Fibroblast of gingiva (primary cell): ENCODE data around the gene ARSB.
"Not testable (repeated sequence)": the region's sequence is repeated elsewhere in the genome, so short reads cannot be mapped to it uniquely, and the experiment has no call there.

Source experiments
- DNase-seq: peaks from one replicate; pipeline ENCODE4 v3.0.0-alpha.2; 2011; ENCODE audit warnings: low read depth

Gene ARSB

DNA sequence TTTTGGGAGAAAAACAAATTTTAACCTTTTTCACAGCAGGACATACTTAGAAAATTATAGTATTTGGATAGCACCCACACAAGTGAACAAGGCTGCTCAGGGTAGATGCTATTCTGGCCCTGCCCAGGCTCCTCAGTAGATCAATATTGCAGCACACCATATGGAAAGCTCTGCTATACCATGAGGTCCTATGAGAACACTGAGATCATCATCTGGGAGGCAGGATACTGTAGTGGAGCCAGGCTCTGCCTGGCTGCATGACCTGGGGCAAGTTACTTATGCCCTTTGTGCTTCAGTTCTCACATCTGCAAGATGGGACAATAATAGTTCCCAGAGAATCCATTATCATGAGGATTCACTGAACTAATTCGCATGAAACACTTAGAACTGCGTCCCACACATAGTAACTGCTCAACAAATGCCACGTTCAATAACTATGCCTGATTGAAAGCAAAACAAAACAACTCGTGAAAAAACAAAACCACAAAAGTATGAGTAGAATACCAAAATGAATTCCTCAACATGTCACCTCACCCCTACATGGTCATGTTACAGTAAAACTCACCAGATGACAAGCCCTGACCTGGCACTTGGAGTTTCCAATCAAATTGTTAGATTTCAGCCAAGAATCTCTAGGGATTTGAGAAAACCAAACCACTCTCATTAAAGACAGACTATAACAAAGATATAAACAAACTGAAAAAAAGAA is 31.9 kb downstream of the ARSB start:
- peak; percentile 50 for DNase-seq

DNA sequence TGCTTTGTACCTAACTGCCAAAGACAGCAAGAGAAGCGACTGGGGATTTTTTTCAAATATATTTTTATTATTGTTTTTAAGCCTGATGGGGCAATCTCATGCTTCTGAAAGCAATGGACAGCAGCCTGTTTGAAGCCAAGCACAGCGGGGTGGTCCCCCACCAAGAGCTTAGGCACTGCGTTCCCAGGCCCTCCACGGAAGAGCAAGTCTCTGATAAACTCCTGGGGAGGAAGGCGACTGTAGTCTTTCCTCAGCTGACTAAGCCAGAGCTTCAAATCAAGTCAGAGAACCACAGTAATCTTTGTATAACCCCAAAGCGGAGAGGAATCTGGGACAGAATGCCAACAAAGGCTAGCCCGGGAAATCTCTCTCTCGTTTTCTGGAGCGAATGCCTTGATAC is 54.4 kb downstream of the ARSB start:
- peak; percentile 3 for DNase-seq

DNA sequence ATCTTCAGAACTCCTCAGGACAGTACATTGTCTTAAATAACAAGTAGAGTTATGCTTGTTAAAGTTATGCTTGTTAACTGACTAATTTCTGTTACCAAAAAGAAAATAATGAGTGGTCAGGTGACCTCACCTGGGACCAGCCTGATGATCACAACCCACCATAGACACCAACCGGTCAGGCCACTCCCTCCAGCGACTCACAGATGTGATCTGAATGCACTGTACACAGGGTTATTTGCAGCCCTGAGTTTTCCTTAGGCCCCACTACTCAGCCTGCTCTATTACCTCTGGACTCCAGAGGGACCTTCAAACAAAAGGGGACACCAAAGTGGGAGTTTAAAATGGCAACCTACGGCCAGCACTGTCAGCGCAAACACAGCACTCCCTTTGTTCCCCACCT is 55.3 kb downstream of the ARSB start:
- DNase-seq: no peak

DNA sequence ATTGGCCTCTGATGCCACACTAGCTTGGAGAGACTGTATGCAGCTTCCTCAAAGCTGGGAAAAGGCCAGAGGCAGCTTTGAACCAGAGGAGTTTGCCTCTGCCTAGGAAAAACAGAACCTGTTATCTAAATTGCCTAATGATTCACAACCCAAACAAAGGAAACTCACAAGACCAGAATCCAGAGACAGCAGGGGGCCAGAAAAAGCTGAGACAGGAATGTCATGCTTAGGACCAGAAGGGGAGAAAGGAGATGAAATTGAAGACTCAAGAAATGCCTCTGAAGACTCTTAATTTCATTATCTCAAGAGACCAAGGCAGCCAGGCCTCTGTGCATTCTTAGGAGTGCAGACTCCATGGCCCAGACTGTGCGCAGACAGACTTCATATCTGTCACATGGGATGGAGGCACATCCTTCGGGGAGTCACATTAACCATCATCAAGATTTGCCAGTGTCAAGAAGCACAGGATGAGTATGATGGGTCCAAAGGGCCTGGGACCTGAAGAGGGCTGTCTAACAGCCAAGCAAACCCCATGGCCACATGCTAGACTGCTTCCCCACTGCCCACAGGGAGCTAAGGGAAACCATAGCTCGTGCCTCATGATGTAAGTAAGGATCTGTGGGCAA is 57.3 kb downstream of the ARSB start:
- no peak for DNase-seq

DNA sequence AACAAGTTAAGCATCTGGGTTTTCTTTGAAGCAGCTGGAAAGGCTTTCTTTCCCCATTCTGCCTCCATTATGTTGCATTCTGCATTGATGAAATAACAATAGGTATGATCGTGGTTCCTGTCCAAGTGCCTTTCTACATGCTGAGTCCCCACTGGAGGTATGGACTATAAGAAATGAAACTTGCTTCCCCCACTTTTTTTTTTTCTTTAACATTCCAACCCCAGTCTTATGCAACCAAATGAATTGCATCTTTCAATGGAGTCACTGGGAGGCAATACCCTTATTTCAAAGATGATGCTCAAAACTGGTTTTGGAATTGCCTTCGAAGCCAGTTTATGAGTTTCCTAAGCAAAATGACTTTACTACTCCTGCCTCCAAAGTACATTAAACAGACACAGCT is 58.9 kb downstream of the ARSB start:
- no peak for DNase-seq

DNA sequence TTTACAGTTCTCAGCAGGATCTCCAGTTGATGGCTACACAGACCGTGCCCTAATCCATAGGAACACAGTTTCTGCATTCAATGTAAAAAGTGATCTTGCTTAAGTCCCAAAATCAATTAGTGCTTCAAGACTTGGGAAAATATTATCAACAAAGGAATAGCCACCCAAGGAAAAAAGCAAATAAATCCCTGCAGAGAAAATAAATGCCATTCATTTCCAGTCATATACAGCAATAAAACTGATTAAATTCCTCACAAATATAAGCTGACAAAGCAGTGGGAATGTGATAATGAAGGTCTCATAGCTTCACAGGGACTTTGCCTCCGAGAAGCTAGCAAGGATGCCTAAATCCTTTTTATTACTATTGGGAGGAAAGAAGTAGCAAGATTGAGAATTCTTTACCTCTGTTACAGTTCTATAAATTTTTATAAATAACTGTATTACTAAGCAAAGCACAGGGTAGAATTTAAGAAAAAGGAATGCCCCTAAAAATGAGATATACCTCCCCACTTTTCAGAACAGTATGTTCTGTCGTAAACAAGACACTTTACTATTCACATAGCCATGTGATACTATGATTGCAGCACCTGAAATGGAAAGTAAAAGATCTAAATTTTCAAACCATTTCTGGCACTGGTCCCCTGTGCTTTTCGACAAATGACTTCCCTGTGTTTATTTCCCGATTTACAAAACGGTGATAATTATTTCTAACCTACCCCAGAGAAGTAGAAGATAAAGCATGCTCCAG is 59.8 kb downstream of the ARSB start:
- DNase-seq: no peak

DNA sequence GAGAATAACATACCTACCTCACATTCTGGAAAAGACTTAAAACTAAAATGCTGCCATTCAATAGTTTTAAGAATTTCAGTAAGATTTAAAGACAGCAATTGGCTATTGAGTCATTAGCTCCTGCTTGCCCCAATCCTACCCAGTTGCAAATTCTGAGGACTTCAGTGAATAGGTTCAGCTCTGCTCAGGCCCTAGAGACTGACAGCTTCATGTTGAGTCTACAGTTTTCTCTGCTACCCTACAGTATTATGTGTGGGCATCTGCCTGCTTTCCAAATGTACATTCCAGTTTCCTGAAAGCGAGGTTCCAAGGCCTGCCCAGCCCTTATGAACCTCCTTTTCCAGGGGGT is 61.5 kb downstream of the ARSB start:
- no peak for DNase-seq

DNA sequence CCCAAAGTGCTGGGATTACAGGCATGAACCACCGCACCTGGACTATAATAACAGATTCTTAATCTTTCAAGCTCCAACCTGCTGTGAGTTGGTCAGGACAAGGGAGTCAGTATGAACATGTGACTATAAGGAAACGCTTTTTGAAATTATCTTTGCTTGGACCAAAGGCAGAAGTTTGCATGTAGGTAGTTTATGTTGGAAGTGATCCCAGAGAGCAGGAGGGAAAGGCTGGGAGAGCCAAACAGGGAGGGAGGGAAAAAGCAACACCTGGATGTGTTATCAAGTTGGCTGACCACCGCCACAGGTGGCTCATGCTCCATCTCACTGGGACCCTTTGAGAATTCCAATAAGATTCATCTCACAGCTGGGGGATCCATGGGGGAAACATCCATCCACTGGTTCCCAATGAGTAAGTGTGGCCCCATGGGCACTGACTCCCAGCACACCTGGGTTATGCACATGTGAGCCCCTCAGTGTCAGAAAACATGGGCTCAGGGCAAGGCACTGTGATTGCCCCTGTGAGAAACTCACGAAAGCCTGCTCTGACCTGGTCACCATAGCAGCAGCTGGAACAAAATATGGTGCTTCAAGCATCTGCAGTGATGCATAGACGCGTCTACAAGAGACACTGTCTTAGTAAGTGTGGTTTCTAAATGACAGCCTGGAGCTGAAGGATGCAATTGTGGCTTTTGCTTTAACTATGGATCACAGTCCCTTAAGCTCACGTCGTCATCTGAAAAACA is 62.1 kb downstream of the ARSB start:
- no peak for DNase-seq

DNA sequence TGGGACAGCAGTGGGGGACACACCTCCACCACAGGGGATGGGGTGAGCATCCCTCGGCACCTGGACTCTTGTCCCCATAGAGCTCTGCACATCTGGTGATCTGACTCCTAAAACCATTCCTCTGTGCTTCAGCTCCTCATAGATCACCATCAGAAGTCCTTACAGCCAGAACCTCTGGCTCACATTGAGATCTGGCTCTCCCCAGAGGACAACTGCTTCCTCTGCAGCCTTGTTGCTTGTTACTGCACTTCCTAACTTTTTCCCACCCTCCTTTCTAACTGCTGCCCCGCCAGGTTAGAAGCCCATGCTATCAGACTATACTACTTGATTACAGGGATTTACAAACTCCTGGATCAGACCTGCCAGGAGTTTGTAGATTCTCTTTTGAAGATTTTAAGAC is 64.5 kb downstream of the ARSB start:
- DNase-seq: peak; percentile 45

DNA sequence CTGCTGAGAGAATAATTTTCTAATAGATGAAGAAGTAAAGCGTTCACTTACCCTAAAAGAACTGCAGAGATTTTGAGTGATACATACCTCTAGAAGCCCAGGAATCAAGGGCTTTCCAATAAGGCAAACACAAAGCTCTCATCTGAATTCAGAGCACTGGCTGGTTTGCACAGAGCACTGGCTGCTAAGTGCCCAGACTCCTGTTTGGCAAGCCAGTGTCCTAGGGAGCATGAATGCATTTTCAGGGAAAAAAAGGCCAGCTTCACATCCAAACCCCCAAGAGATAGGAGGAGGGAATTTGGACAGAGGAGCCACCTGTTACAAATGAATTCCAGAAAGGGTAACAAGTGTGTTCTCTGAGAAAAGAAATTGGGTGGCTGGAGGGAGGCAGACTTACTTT is 65.3 kb downstream of the ARSB start:
- no peak for DNase-seq

DNA sequence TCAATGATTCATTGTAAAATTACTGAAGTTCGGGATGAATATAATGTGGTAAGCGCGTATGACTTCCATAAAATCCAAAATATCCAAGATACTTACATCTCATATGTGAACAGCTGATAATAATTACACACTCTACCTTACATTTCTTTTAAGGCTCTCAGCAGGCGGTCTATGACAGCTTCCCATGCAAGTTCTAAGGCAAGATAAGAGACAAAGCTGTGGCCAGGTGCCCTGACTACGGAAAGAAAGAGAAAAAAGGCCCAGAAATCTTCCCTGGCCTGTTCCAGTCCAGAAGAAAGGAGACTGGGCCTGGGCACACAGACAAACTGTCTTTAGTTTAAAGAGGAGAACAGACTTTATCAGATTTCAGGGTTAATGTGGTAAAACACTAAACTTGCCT is 69.1 kb downstream of the ARSB start:
- DNase-seq: no peak

DNA sequence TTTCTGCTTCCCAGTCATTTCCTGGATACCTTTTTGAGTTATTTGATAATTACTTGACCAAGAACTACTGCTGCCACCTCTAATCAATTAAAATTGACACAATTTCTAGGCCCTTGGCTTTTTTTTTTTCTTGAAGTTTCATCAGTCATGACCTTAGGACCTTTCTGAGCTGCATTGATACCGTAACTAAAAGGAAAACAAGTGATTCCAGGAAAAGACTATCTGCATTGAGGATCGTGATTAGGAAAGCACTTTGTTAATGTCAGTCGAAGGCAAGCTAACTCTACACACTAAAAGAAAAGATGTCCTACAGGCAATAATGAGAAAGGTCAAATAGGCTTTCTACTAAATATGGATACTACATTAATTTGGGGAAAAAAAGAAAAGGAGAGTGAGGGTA is 69.9 kb downstream of the ARSB start:
- DNase-seq: no peak

DNA sequence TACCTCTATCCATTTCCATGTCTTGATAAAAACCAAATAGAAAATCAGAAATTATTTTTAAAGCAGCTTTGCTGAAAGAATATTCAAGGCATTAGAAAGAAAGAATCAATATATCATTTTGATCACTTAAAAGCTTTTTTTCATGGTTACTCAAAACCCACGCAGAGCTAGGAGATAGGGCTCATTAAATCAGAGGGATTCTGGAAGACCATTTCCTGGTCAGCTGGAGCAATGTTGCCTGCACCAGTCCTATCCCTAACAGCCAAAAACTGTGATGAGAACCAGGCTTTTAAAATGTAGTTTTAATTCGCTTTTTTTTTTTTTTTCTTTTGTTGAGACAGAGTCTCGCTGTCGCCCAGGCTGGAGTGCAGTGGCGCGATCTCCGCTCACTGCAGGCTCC is 72.3 kb downstream of the ARSB start:
- no peak for DNase-seq

DNA sequence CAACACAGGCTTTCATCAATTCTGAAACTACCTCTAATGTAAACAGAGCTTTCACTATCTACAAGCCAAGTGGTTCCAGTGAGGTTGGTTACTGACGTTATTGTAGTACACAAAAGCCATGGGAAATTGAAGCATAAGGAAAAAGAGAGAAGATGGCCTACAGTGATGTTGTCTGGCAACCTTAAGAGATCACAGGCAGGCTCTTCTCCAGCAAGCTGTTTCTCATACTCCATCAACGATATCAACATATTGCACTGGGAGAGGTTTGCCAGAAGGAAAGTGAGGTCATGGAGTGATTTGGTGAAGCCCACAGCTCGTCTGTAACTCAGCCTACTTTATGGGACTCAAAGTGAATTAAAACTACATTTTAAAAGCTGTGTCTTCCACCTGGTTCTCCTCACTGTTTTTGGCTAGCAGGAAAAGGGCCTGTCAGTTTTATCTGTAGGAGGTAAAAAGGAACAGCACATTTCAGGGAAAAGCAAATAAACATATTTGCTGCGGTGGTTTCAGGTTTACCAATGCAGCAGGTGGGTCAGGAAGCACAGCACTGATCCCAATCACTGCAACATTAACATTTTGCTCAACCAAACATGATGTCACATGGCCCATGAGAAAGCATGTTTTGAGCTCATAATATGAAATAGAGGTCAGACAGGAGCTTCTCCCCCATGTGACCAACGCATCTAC is 72.9 kb downstream of the ARSB start:
- no peak for DNase-seq

DNA sequence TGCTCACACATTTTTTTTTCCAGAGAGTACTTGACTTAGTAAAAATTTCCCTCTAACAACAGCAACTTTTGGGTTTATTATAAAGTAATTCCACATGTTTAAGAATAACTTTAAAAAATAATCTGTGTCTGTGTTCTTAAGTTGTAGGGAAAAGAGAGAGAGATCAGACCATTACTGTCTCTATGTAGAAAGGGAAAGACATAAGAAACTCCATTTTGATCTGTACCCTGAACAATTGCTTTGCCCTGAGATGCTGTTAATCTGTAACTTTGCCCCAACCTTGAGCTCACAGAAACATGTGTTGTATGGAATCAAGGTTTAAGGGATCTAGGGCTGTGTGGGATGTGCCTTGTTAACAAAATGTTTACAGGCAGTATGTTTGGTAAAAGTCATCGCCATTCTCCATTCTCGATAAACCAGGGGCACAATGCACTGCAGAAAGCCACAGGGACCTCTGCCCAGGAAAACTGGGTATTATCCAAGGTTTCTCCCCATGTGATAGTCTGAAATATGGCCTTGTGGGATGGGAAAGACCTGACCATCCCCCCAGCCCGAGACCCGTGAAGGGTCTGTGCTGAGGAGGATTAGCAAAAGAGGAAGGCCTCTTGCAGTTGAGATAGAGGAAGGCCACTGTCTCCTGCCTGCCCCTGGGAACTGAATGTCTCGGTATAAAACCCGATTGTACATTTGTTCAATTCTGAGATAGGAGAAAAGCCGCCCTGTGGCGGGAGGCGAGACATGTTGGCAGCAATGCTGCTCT is 75.7 kb downstream of the ARSB start:
- not testable (repeated sequence) for DNase-seq

DNA sequence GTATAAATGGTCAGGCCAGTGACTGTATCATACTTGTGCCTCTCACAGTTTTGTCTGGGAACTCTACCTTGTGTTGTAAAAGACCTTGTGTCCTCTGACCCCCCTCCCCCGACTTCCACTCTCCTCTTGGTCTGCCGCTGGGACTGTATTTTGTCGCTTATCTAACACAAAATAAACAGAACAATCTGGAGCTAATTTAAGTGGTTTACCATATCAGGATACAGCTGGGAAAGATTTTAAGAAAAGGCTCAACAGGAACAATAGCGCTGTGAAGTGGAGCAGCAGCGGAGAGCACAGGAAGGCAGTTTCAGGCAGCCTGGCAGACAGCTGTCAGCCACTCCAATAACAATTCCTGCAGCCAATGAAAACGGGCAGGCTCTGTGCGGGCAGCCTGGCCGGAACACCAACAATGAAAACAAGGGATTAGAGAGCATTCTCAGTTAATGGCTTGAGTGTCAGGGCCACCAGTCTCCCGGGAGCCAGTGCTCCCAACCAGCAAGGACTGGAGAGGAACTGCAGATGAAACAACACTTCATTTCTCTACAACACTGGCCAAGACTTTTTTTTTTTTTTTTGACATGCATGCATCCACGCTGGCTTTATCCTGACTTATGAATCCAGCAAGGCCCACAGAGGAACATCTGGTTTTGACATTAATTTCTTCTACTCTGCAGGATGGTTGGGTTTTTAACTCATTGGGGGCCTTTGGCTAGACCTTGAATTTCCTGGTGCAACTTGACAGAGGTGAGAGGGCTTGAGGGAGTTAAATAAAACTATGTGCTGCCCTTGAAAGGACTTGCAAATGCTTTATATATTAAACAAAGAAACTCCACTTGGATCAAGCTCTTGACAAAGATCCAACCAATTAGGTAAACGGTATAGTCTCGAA is 76.7 kb downstream of the ARSB start:
- peak; percentile 65 for DNase-seq

DNA sequence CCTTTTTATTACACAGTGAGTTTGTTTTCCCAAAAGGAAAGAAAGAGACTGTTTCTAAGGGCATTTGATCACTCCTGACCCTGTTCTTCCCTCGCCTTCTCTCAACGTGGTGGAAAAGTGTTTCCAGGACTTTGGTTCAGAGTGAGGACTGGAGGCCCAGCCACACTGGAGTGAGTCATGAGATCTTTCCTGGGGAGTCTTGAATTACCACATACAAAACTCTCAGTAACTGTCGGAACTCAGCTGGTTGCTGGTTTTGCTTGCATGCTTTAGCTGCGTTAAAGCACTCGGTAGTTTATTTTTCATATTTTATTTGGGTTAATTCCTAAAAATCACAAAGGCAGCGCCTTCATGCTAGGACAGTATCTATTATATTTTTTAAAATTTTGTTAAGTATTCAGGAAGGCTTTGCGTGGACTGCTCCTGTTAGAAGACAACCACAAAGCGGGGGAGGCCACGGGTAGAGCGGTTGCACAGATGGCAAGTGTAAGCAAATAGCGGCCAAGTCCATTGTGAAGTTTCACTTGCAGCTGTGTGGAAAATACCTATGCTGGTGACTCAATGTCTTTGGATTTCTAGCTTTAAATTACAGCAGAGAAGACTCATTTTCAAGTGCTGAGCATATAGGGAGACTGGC is 77.7 kb downstream of the ARSB start:
- DNase-seq: peak; percentile 87

DNA sequence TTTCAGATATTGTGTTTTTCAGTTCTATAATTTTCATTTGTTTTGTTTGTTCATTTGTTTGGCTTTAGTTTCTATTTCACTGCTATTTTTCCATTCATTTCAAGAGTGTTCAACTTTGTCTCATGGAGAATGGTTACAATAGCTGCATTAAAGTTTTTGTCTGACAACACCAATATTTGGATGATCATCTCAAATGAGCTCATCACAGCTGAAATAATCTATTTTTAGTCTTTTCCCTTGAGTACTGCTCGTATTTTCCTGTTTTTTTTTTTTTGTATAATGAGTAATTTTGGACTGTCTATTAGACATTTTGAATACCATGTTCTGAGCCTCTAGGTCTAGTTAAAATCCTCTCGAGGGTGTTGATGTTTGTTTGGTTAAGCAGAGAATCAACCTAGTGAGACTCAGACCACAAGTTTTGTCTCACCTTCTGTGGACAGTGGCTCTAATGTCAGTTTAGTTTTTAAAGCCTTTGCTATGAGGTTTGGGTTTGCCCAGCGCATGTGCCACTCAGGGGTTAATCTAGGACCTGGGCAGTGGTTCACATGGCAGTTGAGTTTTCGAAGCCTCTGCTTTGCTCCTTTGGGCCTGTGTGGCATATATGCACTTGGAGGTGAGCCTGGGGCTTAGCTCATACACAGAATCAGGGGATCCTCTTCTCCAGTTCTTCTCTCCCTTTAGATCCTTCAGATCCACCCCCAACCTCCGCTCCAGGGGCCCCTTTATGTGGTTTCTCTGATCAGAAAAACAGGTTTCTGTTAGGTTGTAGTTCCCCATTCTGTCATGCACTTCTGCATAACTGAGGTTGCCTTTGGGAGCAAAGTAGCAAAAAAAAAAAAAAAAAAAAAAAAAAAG is 79.8 kb downstream of the ARSB start:
- no peak for DNase-seq

DNA sequence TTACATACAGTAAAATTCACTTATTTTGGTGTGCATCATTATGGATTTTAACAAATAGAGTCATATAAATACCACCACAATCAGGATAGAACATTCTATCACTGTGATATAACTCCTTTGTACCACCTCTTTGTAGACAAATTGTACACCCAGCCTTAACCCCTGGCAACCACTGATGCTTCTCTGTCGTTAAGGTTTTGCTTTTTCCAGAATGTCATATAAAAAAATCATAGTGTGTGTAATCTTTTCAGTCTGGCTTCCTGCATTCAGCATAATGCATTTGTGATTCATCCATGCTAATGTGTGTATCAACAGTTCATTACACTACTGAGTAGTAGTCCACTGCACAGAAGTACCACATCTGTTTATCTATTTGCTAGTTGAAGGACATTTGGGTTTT is 81.2 kb downstream of the ARSB start:
- DNase-seq: no peak
